Measurements from ENCODE around the gene RERGL.
"Not testable (repeated sequence)": the region's sequence is repeated elsewhere in the genome, so short reads cannot be mapped to it uniquely, and the experiment has no call there.

Gene RERGL

GRCh38 chr12:18045446-18045992 is 44.5 kb downstream of the RERGL start:
- in situ Hi-C loops (cut with MboI; ENCODE audit: low pct_unique_long_range_greater_than_20kb, low sequenced_read_pairs) = no loop called here
- DNase-seq = no peak

GRCh38 chr12:18040060-18040742 is 49.8 kb downstream of the RERGL start:
- DNase-seq; in situ Hi-C loops (cut with MboI; ENCODE audit: low pct_unique_long_range_greater_than_20kb, low sequenced_read_pairs): not testable (repeated sequence)
